GM23248 (cell line): ENCODE measurements around the gene KIAA1671.

Source experiments
- EZH2 ChIP-seq: fragments of 200-600 bp; sonication (generic); IDR thresholded peaks from 2 replicates; pipeline ENCODE4 v1.6.1; 2018; ENCODE audit warnings: antibody characterized with exemption, mild to moderate bottlenecking; ENCODE audit not compliant: insufficient read depth, poor library complexity, severe bottlenecking
- EZH2phosphoT487 ChIP-seq: fragments of 200-600 bp; sonication (generic); IDR thresholded peaks from 2 replicates; pipeline ENCODE4 v1.6.1; 2018; ENCODE audit warnings: antibody characterized with exemption, moderate library complexity, mild to moderate bottlenecking, low read depth; ENCODE audit not compliant: insufficient read depth

GRCh38 chr22:25085930-25086901 is 133.7 kb downstream of the KIAA1671 start:
- TF ChIP-seq EZH2 (no peak), EZH2phosphoT487 (no peak)
